ENCODE measurements around the gene ADAMTS17.

The ADAMTS17 gene

GRCh38 chr15:99925661-99926461 is 415.9 kb downstream of the ADAMTS17 start:
- no peak for DNase-seq (ENCODE audit: low read depth)
- peak overlapping the region; percentile 63 for H3K4me3 ChIP-seq (ENCODE audit: low read depth, low read length)
- TF ChIP-seq, protein P1, sequence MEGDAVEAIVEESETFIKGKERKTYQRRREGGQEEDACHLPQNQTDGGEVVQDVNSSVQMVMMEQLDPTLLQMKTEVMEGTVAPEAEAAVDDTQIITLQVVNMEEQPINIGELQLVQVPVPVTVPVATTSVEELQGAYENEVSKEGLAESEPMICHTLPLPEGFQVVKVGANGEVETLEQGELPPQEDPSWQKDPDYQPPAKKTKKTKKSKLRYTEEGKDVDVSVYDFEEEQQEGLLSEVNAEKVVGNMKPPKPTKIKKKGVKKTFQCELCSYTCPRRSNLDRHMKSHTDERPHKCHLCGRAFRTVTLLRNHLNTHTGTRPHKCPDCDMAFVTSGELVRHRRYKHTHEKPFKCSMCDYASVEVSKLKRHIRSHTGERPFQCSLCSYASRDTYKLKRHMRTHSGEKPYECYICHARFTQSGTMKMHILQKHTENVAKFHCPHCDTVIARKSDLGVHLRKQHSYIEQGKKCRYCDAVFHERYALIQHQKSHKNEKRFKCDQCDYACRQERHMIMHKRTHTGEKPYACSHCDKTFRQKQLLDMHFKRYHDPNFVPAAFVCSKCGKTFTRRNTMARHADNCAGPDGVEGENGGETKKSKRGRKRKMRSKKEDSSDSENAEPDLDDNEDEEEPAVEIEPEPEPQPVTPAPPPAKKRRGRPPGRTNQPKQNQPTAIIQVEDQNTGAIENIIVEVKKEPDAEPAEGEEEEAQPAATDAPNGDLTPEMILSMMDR (IDR thresholded peaks at IDR 0.05; ENCODE audit: low read depth, low read length, missing control alignments), result no peak

DNA sequence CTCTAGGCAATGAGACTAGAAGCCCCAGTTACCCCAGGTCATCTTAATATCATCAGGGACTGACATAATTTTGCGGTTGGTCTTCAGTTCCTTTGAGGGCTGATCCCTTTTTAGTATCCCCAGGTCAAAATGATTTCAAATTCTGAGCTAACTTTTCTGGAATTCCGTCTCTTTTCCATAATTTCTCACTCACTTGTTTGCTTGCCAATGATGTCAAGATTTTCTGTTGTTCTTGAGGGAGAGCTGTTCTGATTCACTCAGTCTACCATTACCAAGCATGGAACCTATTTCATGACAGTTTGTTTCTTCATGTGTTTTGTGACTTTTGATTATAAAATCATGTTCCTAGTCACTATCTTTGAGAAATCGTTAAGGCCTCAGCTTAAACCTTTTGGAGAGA is 418.1 kb downstream of the ADAMTS17 start:
- no peak overlapping the region for H3K4me3 ChIP-seq (ENCODE audit: low read depth, low read length)
- DNase-seq (ENCODE audit: low read depth), result no peak
- TF ChIP-seq, protein P1 (IDR thresholded peaks at IDR 0.05; ENCODE audit: low read depth, low read length, missing control alignments), result no peak

Data from GM12864 (cell line).